HL-60 (cell line): ENCODE measurements around the gene FAM120A.
A peak's percentile ranks its signal among the peaks of the same experiment; 100 is the strongest.

ENCODE experiments used
- DNase-seq, 2 experiments: peaks; one replicate each; pipeline ENCODE4 v3.0.0-alpha.2; 2010 to 2020; ENCODE audit warnings: low read depth in 1 of 2, low spot score in 1 of 2
- H3K27ac ChIP-seq: fragments of 250-450 bp; sonication (Bioruptor Pico); replicated peaks from 2 replicates; pipeline ENCODE4 v1.5.1; 2020; ENCODE audit warnings: mild to moderate bottlenecking, moderate library complexity
- H3K27me3 ChIP-seq: fragments of 250-450 bp; sonication (Bioruptor Pico); 2 replicates; pipeline ENCODE4 v1.5.1; 2021; ENCODE audit warnings: mild to moderate bottlenecking, moderate library complexity; ENCODE audit not compliant: insufficient read depth, poor library complexity, severe bottlenecking
- H3K4me3 ChIP-seq: replicated peaks from 2 replicates; pipeline ENCODE4 v1.5.1; 2011; ENCODE audit warnings: mild to moderate bottlenecking, control low read depth, low read length; ENCODE audit not compliant: insufficient read depth
- CTCF ChIP-seq: IDR thresholded peaks from one replicate; pipeline ENCODE4 v1.5.1; 2011; ENCODE audit warnings: low read length, control low read depth, inconsistent platforms; ENCODE audit not compliant: insufficient read depth
- GABPA ChIP-seq: IDR thresholded peaks from 2 replicates; pipeline ENCODE4 v1.6.1; 2012; ENCODE audit warnings: low read depth
- POLR2AphosphoS5 ChIP-seq: IDR thresholded peaks from 2 replicates; pipeline ENCODE4 v1.6.1; 2012; ENCODE audit warnings: low read depth
- REST ChIP-seq: IDR thresholded peaks from 2 replicates; pipeline ENCODE4 v1.6.1; 2012; ENCODE audit warnings: low read depth; ENCODE audit not compliant: insufficient replicate concordance
- SPI1 ChIP-seq: IDR thresholded peaks from 2 replicates; pipeline ENCODE4 v1.6.1; 2012; ENCODE audit warnings: low read depth, mild to moderate bottlenecking, borderline replicate concordance

Gene FAM120A

GRCh38 chr9:93422977-93423616, 28.4 kb upstream of the FAM120A start:
- Histone ChIP-seq H3K27me3 (no peaks in the 10 kb centered on the region), H3K4me3 (no peak overlapping the region), H3K27ac (no peak overlapping the region)
- no peak for DNase-seq
- TF ChIP-seq REST, result no peak
- TF ChIP-seq CTCF, result no peak
- no peak for TF ChIP-seq GABPA
- no peak for TF ChIP-seq POLR2AphosphoS5
- no peak for TF ChIP-seq SPI1

- TF ChIP-seq POLR2AphosphoS5 (no peak), REST (no peak), GABPA (no peak), CTCF (no peak), SPI1 (no peak)
- H3K4me3 ChIP-seq, result no peak overlapping the region
- no peak overlapping the region for H3K27ac ChIP-seq
- no peaks in the 10 kb centered on the region for H3K27me3 ChIP-seq
- DNase-seq, result no peak
Measured at GRCh38 chr9:93427655-93428379, 23.7 kb upstream of the FAM120A start.

- Histone ChIP-seq H3K4me3 (no peak overlapping the region), H3K27ac (no peak overlapping the region), H3K27me3 (no peaks in the 10 kb centered on the region)
- peak in 1 of 2 experiments; percentile 8 for DNase-seq
- TF ChIP-seq SPI1 (no peak; the same call in 1 of the 2 replicates), GABPA (no peak), POLR2AphosphoS5 (no peak), REST (no peak), CTCF (no peak)
Measured at GRCh38 chr9:93431539-93432105, 19.9 kb upstream of the FAM120A start.
